GM23338 (cell line): ENCODE results near the gene TJAP1.

Experiments used
- CREB1 ChIP-seq: fragments of 250-450 bp; sonication (Bioruptor Pico); IDR thresholded peaks from 2 replicates; pipeline ENCODE4 v1.5.0; 2020; ENCODE audit warnings: low read depth, mild to moderate bottlenecking, moderate library complexity
- EZH2 ChIP-seq: fragments of 200-600 bp; sonication (generic); IDR thresholded peaks from one replicate; pipeline ENCODE4 v1.8.0; 2017; ENCODE audit warnings: antibody characterized with exemption, mild to moderate bottlenecking, low read depth; ENCODE audit not compliant: unreplicated experiment
- JUNB ChIP-seq: IDR thresholded peaks from one replicate; pipeline ENCODE4 v1.6.1; 2016; ENCODE audit warnings: antibody characterized with exemption; ENCODE audit not compliant: unreplicated experiment
- NANOG ChIP-seq: IDR thresholded peaks from 2 replicates; pipeline ENCODE4 v1.6.1; 2016; ENCODE audit warnings: antibody characterized with exemption, borderline replicate concordance
- POLR2AphosphoS5 ChIP-seq: IDR thresholded peaks from 2 replicates; pipeline ENCODE4 v1.6.1; 2016; ENCODE audit warnings: antibody characterized with exemption, low read depth
- ZNF331 ChIP-seq: fragments of 250-450 bp; sonication (Bioruptor Pico); IDR thresholded peaks from 2 replicates; pipeline ENCODE4 v1.5.0; 2020; ENCODE audit warnings: low read depth, mild to moderate bottlenecking, moderate library complexity
- TF ChIP-seq, protein P1 (sequence below), 2 experiments: fragments of 200-600 bp in 1 of 2; sonication (generic) in 1 of 2; conservative IDR thresholded peaks; 2 replicates each; pipeline versions ENCODE4 v1.5.1 to v1.6.1; 2016 to 2017; ENCODE audit warnings: antibody characterized with exemption in 2 of 2, low read depth in 2 of 2, mild to moderate bottlenecking in 2 of 2, moderate library complexity in 1 of 2
- TF ChIP-seq, protein P2 (sequence below): IDR thresholded peaks from one replicate; pipeline ENCODE4 v1.6.1; 2018; ENCODE audit warnings: antibody characterized with exemption; ENCODE audit not compliant: unreplicated experiment
- TF ChIP-seq, protein P3 (sequence below): IDR thresholded peaks from 2 replicates; pipeline ENCODE4 v1.6.1; 2016; ENCODE audit warnings: antibody characterized with exemption

DNA sequence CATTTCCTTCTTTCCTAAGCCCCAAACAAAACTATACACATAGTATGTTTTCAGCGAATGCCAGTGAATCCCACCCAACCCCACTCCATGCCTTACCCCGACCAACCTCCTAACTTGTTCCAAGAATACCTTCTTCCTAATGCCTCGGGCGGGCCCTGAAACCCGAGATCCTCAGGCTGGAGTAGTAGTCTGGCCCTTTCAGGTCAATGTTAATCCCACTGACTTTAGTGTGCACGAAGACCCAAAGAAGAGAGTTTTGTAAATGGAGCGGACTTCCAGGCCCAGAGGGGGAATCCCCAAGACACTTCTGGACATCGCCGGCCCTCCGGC lies 39.0 kb downstream of the TJAP1 start:
- TF ChIP-seq, protein P1, sequence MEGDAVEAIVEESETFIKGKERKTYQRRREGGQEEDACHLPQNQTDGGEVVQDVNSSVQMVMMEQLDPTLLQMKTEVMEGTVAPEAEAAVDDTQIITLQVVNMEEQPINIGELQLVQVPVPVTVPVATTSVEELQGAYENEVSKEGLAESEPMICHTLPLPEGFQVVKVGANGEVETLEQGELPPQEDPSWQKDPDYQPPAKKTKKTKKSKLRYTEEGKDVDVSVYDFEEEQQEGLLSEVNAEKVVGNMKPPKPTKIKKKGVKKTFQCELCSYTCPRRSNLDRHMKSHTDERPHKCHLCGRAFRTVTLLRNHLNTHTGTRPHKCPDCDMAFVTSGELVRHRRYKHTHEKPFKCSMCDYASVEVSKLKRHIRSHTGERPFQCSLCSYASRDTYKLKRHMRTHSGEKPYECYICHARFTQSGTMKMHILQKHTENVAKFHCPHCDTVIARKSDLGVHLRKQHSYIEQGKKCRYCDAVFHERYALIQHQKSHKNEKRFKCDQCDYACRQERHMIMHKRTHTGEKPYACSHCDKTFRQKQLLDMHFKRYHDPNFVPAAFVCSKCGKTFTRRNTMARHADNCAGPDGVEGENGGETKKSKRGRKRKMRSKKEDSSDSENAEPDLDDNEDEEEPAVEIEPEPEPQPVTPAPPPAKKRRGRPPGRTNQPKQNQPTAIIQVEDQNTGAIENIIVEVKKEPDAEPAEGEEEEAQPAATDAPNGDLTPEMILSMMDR (conservative IDR thresholded peaks at IDR 0.05; ENCODE audit: low read depth in 2 of 2) = no peak
- no peak for TF ChIP-seq ZNF331 (CRISPR knock-in tag)
- TF ChIP-seq CREB1 (CRISPR knock-in tag) = no peak
- TF ChIP-seq EZH2 = no peak
- TF ChIP-seq, protein P2, sequence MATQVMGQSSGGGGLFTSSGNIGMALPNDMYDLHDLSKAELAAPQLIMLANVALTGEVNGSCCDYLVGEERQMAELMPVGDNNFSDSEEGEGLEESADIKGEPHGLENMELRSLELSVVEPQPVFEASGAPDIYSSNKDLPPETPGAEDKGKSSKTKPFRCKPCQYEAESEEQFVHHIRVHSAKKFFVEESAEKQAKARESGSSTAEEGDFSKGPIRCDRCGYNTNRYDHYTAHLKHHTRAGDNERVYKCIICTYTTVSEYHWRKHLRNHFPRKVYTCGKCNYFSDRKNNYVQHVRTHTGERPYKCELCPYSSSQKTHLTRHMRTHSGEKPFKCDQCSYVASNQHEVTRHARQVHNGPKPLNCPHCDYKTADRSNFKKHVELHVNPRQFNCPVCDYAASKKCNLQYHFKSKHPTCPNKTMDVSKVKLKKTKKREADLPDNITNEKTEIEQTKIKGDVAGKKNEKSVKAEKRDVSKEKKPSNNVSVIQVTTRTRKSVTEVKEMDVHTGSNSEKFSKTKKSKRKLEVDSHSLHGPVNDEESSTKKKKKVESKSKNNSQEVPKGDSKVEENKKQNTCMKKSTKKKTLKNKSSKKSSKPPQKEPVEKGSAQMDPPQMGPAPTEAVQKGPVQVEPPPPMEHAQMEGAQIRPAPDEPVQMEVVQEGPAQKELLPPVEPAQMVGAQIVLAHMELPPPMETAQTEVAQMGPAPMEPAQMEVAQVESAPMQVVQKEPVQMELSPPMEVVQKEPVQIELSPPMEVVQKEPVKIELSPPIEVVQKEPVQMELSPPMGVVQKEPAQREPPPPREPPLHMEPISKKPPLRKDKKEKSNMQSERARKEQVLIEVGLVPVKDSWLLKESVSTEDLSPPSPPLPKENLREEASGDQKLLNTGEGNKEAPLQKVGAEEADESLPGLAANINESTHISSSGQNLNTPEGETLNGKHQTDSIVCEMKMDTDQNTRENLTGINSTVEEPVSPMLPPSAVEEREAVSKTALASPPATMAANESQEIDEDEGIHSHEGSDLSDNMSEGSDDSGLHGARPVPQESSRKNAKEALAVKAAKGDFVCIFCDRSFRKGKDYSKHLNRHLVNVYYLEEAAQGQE = no peak
- no peak for TF ChIP-seq JUNB
- TF ChIP-seq POLR2AphosphoS5 = no peak
- TF ChIP-seq NANOG = no peak
- TF ChIP-seq, protein P3, sequence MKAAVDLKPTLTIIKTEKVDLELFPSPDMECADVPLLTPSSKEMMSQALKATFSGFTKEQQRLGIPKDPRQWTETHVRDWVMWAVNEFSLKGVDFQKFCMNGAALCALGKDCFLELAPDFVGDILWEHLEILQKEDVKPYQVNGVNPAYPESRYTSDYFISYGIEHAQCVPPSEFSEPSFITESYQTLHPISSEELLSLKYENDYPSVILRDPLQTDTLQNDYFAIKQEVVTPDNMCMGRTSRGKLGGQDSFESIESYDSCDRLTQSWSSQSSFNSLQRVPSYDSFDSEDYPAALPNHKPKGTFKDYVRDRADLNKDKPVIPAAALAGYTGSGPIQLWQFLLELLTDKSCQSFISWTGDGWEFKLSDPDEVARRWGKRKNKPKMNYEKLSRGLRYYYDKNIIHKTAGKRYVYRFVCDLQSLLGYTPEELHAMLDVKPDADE = no peak
